GM11168 (cell line): ENCODE data around the gene PHRF1.

Experiments
- in situ Hi-C: fragments of 300-500 bp; cut with MboI; formaldehyde crosslinking; loops from one replicate; pipeline ENCODE4 v1.12.0; 2022; ENCODE audit warnings: low sequenced_read_pairs; ENCODE audit not compliant: unreplicated experiment

Gene PHRF1

GRCh38 chr11:575996-576768 is at the start of gene PHRF1:
Gene PHRF1 (plus strand): TSS chr11:576470. CDS start chr11:581513, 5,043 bp downstream.
- in situ Hi-C loops, result no loop called here

GRCh38 chr11:528166-528814 is 48.0 kb upstream of the PHRF1 start:
- in situ Hi-C loops, result no loop called here

GRCh38 chr11:528815-529727 is 47.2 kb upstream of the PHRF1 start:
- in situ Hi-C loops, result no loop called here

- in situ Hi-C loops, result no loop called here
Observed at GRCh38 chr11:529728-530411, 46.4 kb upstream of the PHRF1 start.

GRCh38 chr11:530960-531831 is 45.1 kb upstream of the PHRF1 start:
- in situ Hi-C loops, result no loop called here

- in situ Hi-C loops, result no loop called here
Observed at GRCh38 chr11:531919-532526, 44.2 kb upstream of the PHRF1 start.

GRCh38 chr11:532527-532985 is 43.7 kb upstream of the PHRF1 start:
- in situ Hi-C loops, result no loop called here

- in situ Hi-C loops, result no loop called here
Observed at GRCh38 chr11:532986-533585, 43.2 kb upstream of the PHRF1 start.

- in situ Hi-C loops, result no loop called here
Observed at GRCh38 chr11:533586-534395, 42.5 kb upstream of the PHRF1 start.

GRCh38 chr11:534396-535209 is 41.7 kb upstream of the PHRF1 start:
- in situ Hi-C loops, result no loop called here

- in situ Hi-C loops, result no loop called here
Observed at GRCh38 chr11:535210-535518, 41.1 kb upstream of the PHRF1 start.

GRCh38 chr11:535519-536454 is 40.5 kb upstream of the PHRF1 start, which contains the start of gene HRAS:
Gene HRAS (minus strand): TSS chr11:535576.
- in situ Hi-C loops, result no loop called here

GRCh38 chr11:536841-537621 is 39.2 kb upstream of the PHRF1 start, which contains the start of gene LRRC56:
Gene LRRC56 (plus strand): TSS chr11:537527. CDS start chr11:540685, 3,158 bp downstream.
- in situ Hi-C loops, result no loop called here

GRCh38 chr11:537622-538430 is 38.4 kb upstream of the PHRF1 start:
- in situ Hi-C loops, result no loop called here
